Left renal cortex interstitium (tissue), 4 donors: ENCODE data around the gene YDJC. TPM values are rescaled to one million over a fixed set of nuclear protein-coding genes. Genes with fewer than 3 reads are reported as not detected.
"Not testable (repeated sequence)": the region's sequence is repeated elsewhere in the genome, so short reads cannot be mapped to it uniquely, and the experiment has no call there.

Experiments
- DNase-seq, 4 donors: peaks; one replicate each; pipeline ENCODE4 v3.0.0-alpha.2; 2013; ENCODE audit warnings: low read depth in 4 of 4, low spot score in 2 of 4, missing footprints in 1 of 4
- polyA plus RNA-seq, 4 donors: library from polyadenylated mRNA; unstranded; fragments of 120-200 nt; gene quantifications; one replicate each; pipeline ENCODE4 v1.2.1, GENCODE V29; 2013; ENCODE audit not compliant: insufficient read length in 4 of 4

The YDJC gene
- polyA plus RNA-seq, result 10 to 100 TPM in 3 of 4 donors, 1 to 10 TPM in 1; 9.3 to 21.9 (median 16.4) TPM

GRCh38 chr22:21629255-21630149 is at the start of gene YDJC:
TSS of gene YDJC (minus strand) at chr22:21630022. CDS start at chr22:21630014, 8 bp downstream.
- DNase-seq, result peak in 2 of 4 donors; percentile 65 to 78

GRCh38 chr22:21679383-21679782 is 49.6 kb upstream of the YDJC start:
- DNase-seq, result no peak

GRCh38 chr22:21678842-21679241 is 49.0 kb upstream of the YDJC start:
- not testable (repeated sequence) for DNase-seq

GRCh38 chr22:21677606-21678443 is 48.0 kb upstream of the YDJC start:
- no peak for DNase-seq

GRCh38 chr22:21674638-21675245 is 44.9 kb upstream of the YDJC start:
- DNase-seq, result no peak

- DNase-seq, result no peak
Measured at GRCh38 chr22:21673534-21674321, 43.9 kb upstream of the YDJC start.

GRCh38 chr22:21672107-21672629 is 42.3 kb upstream of the YDJC start:
- no peak for DNase-seq

GRCh38 chr22:21669026-21669425 is 39.2 kb upstream of the YDJC start:
- DNase-seq, result no peak

GRCh38 chr22:21666786-21667185 is 37.0 kb upstream of the YDJC start:
- no peak for DNase-seq

GRCh38 chr22:21665047-21665851 is 35.4 kb upstream of the YDJC start:
- no peak for DNase-seq

GRCh38 chr22:21663738-21664137 is 33.9 kb upstream of the YDJC start:
- no peak for DNase-seq

GRCh38 chr22:21661991-21662390 is 32.2 kb upstream of the YDJC start:
- no peak for DNase-seq

GRCh38 chr22:21660904-21661303 is 31.1 kb upstream of the YDJC start:
- DNase-seq, result no peak

- no peak for DNase-seq
Measured at GRCh38 chr22:21659864-21660525, 30.2 kb upstream of the YDJC start.

GRCh38 chr22:21657360-21658032 is 27.7 kb upstream of the YDJC start:
- DNase-seq, result peak in 1 of 4 donors; percentile 46

GRCh38 chr22:21657020-21657359 is 27.2 kb upstream of the YDJC start:
- DNase-seq, result no peak

GRCh38 chr22:21652547-21653545 is 23.0 kb upstream of the YDJC start:
- DNase-seq, result no peak
